C4-2B (cell line): Measurements from ENCODE around the gene COL6A2.

Source experiments
- ZFX ChIP-seq: fragments of 450-650 bp; IDR thresholded peaks from 2 replicates; pipeline ENCODE4 v1.6.1; 2017
- TF ChIP-seq, protein P1 (sequence below): fragments of 450-650 bp; conservative IDR thresholded peaks from 2 replicates; pipeline ENCODE4 v1.5.1; 2017; ENCODE audit warnings: mild to moderate bottlenecking

DNA sequence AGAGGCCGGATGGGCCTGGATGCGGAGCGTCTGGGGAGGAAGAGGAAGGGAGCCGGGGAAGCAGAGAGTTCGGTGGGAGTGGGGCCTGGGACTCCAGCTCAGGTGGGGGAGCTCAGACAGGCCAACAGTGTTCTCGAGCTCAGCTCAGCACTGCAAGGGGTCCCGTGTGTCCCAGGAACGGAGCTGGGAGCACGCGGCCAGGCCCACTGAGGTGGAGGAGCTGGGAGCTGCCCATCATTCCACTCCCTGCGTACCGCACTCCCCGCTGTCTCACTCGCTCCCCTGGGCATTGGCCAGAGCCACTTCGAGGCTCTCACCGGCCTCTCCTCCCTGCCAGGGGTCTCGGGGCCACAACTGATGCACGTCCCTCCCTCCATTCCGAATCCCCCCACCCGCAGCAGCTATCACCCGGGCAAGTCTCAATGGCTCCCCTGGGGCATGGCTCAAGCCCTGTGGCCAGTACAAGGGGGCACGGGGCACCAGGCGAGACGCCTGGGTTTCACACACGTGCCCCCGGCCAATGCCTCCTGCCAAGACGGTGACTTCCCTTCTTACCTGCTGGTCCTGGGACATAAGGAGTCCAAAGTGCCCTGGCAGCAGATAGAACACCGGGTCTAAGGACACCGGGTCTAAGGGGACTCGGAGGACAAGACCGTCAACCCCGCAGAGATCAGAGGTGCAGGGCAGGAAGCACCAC, 30.3 kb upstream of the COL6A2 start:
- TF ChIP-seq, protein P1, sequence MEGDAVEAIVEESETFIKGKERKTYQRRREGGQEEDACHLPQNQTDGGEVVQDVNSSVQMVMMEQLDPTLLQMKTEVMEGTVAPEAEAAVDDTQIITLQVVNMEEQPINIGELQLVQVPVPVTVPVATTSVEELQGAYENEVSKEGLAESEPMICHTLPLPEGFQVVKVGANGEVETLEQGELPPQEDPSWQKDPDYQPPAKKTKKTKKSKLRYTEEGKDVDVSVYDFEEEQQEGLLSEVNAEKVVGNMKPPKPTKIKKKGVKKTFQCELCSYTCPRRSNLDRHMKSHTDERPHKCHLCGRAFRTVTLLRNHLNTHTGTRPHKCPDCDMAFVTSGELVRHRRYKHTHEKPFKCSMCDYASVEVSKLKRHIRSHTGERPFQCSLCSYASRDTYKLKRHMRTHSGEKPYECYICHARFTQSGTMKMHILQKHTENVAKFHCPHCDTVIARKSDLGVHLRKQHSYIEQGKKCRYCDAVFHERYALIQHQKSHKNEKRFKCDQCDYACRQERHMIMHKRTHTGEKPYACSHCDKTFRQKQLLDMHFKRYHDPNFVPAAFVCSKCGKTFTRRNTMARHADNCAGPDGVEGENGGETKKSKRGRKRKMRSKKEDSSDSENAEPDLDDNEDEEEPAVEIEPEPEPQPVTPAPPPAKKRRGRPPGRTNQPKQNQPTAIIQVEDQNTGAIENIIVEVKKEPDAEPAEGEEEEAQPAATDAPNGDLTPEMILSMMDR = no peak
- TF ChIP-seq ZFX = no peak
